ENCODE data around the gene RBP3.

DNA sequence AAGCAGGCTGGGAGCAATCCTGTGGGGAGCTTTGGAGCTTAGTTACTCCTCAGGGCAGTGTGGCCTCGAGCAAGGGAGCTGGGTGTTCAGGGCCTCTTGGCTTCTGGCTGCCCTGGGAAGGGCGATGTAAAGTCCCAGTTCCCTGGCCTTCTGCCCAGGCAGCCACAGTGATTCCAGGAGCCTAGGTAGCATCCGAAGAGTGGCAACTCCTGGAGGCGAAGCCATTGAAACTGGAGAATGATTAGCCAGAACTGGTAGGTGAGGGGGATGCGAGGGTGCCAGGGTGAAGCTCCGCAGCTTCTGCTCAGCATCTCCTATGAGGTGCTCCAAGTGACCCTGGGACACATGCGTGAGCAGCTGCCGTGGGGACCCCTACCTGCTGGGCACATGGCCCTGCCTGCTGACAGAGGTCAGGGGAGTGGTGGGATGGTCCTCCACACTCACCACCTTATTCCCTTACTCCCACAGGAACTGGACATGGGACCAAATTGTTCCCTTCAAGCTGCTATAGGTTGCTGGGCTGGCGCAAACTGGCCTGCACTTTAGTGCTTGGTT, 33.7 kb upstream of the RBP3 start:
- TF ChIP-seq, protein P1, sequence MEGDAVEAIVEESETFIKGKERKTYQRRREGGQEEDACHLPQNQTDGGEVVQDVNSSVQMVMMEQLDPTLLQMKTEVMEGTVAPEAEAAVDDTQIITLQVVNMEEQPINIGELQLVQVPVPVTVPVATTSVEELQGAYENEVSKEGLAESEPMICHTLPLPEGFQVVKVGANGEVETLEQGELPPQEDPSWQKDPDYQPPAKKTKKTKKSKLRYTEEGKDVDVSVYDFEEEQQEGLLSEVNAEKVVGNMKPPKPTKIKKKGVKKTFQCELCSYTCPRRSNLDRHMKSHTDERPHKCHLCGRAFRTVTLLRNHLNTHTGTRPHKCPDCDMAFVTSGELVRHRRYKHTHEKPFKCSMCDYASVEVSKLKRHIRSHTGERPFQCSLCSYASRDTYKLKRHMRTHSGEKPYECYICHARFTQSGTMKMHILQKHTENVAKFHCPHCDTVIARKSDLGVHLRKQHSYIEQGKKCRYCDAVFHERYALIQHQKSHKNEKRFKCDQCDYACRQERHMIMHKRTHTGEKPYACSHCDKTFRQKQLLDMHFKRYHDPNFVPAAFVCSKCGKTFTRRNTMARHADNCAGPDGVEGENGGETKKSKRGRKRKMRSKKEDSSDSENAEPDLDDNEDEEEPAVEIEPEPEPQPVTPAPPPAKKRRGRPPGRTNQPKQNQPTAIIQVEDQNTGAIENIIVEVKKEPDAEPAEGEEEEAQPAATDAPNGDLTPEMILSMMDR (IDR thresholded peaks at IDR 0.05) = no peak
- no peak for TF ChIP-seq POLR2A (IDR thresholded peaks at IDR 0.05)

Measured in adrenal gland (tissue), 5 donors.